ENCODE data around the gene GALNT14.

The GALNT14 gene

DNA sequence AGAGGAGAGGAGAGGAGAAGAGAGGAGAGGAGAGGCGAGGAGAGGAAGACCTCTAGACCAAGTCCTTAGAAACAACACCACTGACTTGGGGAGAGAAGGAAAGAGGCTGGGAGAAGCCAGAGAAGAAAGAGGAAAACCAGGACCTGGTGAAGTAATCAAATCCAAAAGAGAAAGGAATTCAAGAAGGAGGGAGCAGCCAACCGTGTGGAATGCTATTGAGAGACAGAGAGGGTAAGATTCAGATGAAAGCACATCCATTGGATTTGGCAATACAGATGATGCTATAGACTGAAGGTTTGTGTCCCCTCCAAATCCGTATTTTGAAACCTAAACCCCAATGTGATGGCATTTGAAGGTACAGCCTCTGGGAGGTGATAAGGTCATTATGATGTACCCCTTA is 50.7 kb downstream of the GALNT14 start:
- no peak for DNase-seq (ENCODE audit: low spot score)

DNA sequence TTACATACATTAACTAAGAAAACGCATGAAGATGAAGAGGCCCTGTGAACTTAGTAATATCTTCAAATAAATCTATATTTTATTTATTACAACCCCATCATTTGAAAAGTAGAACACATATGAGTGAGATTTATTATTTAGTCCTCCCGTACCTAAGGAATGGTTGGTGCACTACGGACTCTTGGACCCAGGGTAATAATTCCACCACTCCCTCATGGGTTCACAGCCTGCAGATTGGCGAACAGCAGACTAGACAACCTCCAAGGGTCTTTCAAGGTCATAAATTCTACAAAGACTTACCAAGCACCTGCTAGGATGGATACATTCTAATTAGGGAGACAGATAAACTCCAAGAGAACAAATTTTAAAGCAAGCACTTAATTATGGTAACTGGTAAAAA is 51.6 kb downstream of the GALNT14 start:
- no peak for DNase-seq (ENCODE audit: low spot score)

DNA sequence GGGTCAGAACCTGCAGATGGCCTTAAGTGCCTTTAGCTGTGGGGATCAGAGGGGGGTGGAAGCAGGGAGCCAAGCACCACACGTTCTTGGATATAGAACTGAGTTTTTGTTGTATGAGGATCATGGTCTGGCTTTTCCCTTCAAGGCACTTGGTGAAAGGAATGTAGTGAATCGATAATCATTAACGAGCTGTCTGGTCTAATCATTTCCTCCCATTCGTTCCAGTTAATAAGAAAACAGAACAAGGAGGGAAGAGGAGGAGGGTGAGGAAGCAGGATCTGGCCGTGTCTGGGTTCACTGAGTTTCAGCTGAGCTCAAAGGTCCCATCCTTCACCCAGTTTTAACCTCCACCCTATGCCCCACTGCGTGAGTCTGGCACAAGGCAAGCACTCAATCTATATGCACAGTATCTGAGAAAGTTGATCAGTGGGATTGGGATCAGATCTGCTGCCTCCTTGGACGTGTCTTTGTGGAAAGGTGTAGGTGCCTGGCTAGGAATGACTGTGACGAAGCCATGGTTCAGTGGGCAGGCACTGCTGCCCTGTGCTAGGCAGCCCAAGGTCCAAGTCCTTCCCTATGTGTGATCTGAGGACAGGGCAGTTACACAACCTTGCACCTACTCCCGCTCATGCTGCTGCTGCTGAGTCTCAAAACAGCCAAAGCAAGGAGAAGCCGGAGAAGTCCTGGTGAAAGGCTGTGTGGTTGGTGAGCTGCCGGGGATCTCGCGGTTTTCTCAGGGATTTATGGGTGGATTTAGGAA is 54.8 kb downstream of the GALNT14 start:
- no peak for DNase-seq (ENCODE audit: low spot score)

DNA sequence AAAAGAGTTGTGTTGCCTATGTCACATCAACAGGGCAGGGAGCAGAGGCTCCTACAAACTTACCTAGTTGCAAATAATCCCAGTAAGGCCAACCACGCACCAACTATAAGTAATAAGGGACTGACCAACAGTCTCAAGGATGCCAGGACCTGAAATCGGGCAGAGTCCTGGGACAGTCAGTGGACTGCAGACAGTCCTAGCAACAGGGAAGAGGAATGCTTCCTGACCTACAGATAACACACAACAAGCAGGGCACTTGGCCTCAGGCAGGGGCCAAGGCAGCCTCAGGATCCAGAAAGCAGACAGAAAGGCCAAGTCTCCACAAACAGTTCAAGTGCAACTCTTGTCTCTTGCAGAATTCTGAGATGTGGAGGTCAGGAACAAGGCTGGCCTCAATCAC is 56.2 kb downstream of the GALNT14 start:
- DNase-seq (ENCODE audit: low spot score): no peak

DNA sequence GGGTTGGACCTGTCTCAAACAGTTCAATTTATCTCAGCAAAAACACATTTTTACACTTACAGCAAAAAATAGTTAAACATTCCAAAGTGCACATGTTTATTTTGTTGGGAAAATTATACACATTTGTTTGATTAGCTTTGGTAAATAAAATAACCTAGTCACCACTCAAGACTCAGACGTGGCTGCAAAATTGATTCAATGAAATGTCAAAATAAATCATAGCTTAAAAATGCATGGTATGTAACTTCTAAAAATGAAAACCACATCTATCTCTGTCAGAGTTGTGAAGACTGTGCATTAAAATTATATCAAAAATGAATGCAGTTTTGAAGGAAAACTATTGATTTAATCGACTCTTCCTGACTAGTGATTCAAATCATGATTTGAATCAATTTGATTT is 56.7 kb downstream of the GALNT14 start:
- no peak for DNase-seq (ENCODE audit: low spot score)

DNA sequence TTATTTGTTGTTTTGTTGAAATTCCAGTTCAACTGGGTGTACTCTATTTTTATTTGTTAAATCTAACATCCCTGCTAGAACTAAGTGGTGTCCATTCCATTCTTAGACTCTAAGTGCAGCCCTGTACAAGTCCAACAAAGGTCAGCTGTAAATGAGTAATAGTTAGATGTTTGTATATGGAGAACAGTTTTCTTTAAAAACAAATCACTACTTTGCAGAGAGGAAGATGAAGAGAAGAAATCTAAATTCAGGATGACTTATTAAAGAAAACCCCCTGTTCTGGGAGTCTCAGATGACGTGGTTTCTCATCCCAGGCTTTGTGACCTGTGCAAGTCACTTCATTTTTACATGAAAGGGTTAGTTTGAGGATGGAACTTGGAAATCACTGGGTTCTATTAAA is 57.9 kb downstream of the GALNT14 start:
- DNase-seq (ENCODE audit: low spot score): no peak

DNA sequence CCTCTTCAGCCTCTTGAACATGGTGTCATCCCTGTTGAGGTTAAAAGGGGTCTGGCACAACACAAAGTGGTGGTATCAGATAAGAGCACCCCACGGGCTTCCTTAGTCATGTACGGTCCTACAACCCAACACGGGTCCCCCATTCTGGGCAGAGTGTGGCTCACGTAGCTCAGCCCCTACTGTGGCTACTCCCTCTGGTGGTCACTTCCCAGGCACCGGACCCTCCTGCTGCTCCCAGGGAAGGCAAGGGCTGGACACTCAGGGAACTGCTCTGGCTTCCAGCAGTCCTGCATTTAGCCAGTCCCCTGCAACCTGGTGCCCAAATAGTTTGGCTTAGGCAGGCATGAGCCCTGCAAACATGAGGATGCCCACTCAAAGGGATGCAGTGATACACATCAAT is 58.6 kb downstream of the GALNT14 start:
- DNase-seq (ENCODE audit: low spot score): no peak

DNA sequence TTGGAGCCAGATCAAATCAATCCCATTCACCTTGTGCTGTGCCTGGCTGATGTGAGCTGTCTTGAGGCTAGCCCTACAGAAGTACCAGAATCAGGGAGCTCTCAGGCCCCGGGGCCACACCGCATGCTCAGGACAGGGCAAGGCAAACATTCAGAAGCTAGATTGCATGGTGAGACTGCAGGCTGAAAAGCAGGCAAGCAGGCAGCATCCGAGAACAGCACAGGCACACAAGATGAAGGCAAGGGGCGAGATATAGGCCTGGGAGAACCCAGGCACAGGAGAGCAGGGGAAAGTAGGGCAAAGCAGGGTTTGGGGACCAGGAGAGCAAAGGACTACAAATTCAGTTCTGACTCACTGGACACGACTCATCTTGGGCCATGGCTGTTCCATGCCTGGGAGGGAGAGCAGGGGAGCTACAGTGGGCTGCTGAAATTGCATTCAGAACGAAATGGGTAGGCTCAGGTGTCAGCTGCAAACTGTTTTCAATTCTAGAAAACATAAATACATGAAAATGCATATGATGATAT is 59.6 kb downstream of the GALNT14 start:
- DNase-seq (ENCODE audit: low spot score): no peak

DNA sequence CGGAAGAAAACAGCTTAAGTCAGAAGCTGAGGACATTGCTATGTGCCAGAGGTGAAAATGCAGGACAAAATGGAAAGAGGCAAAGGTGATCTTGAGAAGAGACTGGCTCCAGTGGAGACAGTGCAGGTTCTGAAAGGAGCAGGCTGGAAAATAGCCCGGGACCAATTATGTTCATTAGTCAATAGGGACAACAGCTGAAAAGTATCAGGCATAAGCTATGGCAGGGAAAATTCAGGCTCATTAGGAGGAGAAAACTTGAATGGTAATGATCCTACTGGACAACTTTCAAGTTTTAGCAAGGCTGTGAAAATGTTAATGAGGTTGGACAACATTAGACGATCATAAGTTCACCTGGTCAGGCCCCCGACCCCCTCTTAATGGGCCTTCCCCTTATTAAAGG is 60.2 kb downstream of the GALNT14 start:
- DNase-seq (ENCODE audit: low spot score): no peak

DNA sequence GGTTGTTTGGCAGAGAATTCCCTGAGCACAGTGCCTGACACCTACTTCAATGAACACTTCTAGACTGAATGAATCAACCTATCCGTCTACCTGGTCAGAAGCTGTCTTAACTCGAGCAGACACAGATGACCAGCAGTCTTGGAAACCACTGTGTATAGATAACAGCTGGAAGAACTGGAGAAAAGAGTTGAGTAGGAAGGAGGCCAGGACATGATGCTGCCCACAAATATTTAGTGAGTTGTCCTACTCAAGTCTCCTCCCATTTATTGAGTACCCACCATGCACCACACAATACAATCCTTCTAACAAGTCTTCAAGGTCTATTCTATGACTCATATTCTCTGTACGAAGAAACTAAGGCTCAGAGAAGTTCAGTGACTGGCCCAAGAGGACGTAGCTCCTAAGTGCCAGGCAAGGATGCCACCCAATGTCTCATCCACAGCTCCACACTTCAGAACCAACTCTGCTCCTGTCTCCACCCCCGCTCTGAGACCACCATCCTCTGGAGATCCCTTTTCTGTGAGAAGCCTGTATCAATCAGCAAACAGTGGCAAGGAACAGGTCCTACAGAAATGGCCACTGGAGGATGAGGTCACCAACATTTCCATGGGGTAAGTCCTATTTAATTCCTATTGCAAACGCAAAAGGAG is 62.2 kb downstream of the GALNT14 start:
- DNase-seq (ENCODE audit: low spot score): no peak

DNA sequence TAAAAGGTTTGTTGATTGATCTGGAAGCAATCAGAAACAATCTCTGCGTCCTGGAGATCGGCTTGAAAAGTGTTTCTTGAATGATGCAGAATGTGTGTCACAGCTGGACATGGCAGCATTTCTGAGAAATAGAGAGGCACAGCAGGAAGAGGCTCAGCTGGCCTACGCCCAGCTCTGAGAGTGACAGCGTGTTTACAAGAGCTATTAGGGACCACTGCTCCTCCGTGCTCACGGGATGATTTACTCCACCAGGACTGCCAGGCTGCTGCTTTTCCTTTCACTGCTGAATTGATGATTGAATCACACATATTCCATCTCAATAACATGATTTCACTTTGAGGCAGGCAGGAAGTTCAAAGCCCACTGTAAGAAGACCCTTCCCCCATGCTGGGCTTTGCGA is 62.8 kb downstream of the GALNT14 start:
- DNase-seq (ENCODE audit: low spot score): no peak

DNA sequence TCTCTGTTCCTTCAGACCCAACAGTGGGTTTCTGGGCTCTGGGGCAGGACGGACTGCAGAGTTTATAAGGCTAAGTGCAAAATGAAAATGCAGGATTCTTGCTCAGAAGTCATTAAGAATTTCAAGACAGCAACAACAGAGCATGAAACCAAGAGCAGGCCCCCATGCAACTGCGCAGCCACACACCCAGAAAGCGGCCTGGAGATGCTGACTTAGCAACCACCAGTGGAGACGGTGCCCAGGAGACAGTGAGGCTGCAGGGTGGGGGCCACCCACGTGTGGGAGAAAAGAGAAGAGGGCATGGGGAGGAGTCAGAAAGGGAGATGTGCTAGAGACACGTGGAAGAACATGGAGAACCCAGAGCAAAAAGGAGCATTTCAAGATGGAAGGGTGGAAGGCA is 66.5 kb downstream of the GALNT14 start:
- DNase-seq (ENCODE audit: low spot score): no peak

DNA sequence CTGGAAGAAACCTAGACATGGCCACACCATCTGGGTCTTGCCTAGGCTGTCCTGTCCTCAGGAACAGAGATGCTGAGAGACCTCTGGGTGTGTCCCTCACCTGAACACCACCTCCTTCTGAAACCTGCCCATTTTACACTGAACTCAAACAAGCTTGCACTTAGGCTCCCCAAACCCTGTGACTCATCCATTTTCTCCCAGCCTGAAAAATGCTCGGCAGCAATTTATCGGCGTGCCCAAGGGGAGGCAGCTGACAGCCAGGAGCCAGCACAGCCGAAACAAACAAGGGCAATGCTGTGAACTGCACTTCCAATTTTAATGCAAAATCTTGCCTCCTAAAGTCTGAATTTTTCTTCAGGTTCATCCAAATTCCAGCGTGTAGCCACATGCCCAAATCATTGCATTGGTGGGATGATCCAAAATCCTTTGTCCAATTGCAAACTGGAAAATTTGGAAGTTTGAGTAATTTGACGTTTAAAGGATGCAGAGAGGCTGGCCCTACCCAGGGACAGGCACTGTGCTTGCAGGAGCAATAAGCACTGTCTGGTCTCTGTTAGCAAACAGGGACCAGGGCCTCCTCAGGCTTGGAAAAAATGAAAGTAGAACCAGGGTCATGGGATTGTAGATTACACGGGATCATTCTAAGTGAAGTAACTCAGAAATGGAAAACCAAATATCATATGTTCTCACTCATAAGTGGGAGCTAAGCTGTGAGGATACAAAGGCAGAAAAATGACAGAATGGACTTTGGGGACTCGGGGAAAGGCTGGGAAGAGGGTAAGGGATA is 67.7 kb downstream of the GALNT14 start:
- DNase-seq (ENCODE audit: low spot score): peak; percentile 13

DNA sequence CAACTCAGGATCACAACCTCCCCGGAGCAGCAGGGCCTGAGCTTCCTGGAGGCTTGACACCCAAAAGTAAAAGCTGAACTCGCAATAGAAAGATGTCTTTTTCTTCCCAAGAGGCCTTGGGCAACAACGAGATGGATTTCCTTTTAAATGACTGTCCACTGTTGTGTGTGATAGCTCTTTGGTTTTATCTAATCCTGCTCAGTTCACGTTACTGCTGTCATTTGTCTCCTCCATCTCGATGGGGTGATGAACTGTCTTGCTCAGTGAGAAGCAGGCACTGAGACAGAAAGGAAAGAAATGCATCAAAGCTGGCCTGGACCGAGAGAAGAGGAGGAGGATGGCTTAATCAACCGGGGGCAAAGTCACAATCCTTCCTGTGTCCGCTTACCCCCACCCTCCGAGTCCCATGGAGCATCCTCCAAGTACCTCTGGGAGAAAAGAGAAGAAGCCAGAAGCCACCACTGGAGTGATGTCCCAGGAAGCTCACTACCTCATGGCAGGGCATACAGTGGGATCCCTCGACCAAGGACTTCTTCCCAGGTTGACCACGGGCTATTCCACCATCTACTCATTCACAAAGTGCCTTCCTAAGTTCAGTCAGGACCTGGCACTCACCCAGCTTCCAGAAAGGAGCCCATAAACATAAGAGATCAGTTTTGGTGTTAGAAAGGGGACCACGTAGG is 68.5 kb downstream of the GALNT14 start:
- DNase-seq (ENCODE audit: low spot score): no peak

DNA sequence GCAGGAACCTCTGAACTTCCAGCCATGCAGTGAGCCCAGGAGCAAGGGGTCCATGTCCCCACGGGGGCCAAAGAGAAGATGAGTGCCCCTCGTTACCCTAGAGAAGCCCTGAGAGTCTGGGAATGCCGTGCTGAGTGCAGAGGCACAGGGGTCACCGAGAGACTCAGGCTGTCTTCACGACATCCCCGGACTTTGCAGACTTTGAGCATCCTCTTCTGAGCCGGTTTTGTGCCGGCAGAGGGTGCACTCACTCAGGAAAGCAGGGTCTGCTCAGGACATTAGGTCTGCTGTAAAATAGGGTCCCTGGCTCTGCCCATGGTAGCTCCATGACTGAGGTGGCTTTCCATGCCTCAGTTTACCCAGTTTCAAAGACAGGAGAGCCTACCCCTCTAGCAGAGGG is 71.0 kb downstream of the GALNT14 start:
- DNase-seq (ENCODE audit: low spot score): no peak

DNA sequence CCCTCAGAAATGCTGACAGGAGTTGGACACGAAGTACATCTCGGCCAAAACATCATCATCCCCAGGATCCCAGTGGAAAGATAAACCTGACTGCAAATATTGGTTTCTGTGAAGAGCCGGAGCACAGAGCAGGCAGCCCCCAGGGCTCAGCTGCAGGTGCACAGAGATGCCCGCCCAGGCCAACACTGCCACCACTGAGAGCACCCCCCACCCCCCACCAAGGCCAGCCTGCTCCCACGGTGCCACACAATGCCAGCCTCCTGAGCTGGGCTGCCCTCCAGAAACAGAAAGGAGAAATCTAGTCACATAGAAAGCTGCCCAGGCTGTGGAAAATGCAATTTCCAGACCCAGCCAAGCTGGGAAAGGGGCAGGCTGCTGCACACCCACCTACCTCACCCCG is 71.7 kb downstream of the GALNT14 start:
- DNase-seq (ENCODE audit: low spot score): no peak

DNA sequence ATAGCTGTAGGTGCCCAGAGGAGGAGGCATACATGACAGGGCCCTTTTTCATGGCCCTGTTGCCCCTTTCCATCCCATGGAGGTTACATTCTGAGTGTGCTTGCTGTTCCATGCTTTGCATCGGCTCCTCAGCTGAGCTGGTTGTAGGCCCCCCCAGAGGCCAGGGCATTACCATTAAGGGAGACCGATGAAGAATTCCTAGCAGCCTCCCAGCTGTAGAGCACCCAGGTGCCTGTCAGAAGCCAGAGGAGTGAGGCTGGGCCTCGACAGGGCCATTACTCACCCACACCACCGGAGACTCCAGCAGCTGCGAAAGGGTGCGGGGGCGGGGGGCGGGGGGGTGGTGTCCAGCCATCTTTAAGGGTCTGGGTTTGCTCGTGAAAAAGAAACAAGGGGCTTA is 72.2 kb downstream of the GALNT14 start:
- DNase-seq (ENCODE audit: low spot score): no peak

DNA sequence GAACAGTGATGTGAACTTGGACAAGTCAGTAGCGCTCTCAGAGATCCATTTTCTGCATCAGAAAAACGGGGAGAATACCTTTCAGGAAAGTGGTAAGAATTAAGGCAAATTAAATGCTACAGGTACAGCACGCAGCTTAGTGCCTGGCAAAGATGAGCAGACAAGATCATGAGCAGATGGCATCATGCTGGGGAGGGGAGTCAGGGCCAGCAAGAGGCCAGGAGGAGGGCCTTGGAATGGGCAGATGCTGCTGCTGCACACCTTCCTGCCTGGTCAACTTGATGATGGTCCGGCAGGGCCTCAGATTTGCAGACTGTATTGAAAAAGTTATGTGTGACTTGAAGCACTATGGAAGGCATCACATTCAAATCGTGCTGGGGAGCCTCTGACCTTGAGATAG is 72.9 kb downstream of the GALNT14 start:
- DNase-seq (ENCODE audit: low spot score): no peak

DNA sequence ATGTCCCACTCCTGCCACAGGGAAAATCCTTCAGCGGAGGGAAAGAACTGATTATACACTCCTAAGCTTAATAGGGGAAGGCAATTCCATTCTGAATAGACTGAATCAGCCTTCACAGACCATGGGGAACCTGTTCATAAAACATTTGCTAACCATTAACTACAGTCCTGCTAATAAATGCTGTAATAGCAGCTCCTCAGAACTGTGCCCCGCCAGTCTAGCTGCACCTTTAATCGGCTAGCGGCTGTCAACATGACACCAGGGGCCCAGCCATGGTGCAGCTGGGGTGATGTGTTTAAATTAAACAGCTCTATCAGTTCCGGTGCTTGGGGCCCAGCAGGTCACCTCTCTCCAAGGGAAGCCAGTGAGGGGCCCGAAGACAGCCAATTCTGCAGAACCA is 77.8 kb downstream of the GALNT14 start:
- no peak for DNase-seq (ENCODE audit: low spot score)

DNA sequence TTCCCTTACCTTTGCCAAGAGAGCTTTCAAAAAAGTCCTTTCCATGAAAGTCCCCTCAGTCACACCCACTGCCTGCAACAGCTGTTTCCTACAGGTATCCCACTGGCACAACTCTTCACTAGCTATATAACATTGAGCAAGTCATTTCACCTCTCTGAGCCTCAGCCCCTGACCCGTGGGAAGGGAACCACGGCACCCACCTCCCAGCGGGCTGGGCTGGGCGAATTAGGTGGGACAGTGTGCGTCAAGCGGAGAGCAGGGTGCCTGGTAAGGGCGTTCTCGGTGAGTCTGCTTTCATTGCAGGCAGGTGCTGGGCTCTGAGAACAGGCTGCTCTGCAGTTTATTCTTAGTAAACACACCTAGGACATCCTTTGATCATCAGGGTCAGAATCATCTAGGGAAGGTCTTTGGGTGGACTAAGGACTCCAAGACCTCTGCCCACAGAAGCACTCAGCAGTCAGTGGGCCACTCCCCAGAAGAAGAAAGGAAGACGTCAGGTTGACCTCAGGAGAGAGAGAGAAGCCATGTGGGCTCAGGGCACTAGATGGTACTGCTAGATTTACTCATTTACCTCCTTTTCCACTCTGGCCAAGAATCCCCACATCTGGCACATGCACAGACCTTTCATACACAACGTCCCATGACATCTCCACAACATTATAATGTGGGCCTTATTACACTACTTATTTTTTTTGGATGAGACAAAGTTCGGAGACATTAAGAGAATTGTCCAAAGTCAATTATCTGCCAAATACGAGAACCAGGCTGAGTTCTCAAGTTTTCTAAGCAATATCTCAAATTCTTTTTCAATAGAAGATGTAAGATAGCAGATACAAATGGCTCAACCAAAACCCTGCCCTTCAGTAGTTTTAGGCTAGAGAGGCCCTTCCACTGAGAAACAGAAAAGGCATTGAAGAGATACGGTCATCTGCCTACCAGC is 79.9 kb downstream of the GALNT14 start:
- DNase-seq (ENCODE audit: low spot score): no peak

DNA sequence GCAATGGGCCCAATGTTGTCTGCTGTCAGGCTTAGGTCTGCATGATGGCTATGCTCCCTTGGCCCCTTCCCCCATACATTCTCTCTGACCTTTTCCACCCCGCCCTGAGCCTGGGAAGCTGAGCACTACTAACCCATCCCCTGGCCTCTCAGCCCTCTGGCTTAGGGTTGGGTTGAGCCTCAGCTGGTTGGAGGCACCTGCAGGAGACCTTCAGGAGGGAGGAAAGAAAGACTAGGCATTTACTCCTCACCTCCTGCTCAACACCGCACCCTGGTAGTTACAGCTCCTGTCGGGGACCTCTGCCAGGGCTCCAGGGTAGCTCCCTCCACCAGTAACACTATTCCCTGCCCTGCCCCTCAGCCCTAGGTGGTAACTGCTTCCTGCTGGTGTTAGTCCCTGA is 80.5 kb downstream of the GALNT14 start:
- no peak for DNase-seq (ENCODE audit: low spot score)
